Psoas muscle (tissue), 8 donors: ENCODE data around the gene TAP1. TPM values are rescaled to one million over a fixed set of nuclear protein-coding genes. Genes with fewer than 3 reads are reported as not detected.

Experiments
- ATAC-seq, 4 donors: fragments of 200-7000 bp; cut with Tn5 transposase; one replicate each; pipeline ENCODE4 v1.9.1; 2020; ENCODE audit warnings: moderate library complexity in 3 of 4, mild to moderate bottlenecking in 2 of 4
- DNase-seq, 2 donors: peaks; one replicate each; pipeline ENCODE4 v3.0.0-alpha.2; 2020
- H3K27ac ChIP-seq: fragments of 200-600 bp; one replicate; pipeline ENCODE4 v1.8.0; 2022
- H3K27me3 ChIP-seq, 3 donors: fragments of 200-600 bp in 1 of 3; one replicate each; pipeline versions ENCODE4 v1.6.1 to v1.8.0; 2013 to 2022; ENCODE audit warnings: low read length in 2 of 3, mild to moderate bottlenecking in 2 of 3, moderate library complexity in 1 of 3; ENCODE audit not compliant: insufficient read depth in 3 of 3
- H3K36me3 ChIP-seq, 2 donors: fragments of 200-600 bp in 1 of 2; one replicate each; pipeline versions ENCODE4 v1.6.1 to v1.8.0; 2013 to 2022; ENCODE audit warnings: low read depth in 1 of 2, mild to moderate bottlenecking in 1 of 2, moderate library complexity in 1 of 2; ENCODE audit not compliant: insufficient read depth in 1 of 2
- H3K4me1 ChIP-seq: fragments of 200-600 bp; one replicate; pipeline ENCODE4 v1.8.0; 2022
- H3K4me3 ChIP-seq: fragments of 200-600 bp; one replicate; pipeline ENCODE4 v1.8.0; 2022; ENCODE audit warnings: mild to moderate bottlenecking
- H3K9me3 ChIP-seq: fragments of 200-600 bp; one replicate; pipeline ENCODE4 v1.8.0; 2022
- CTCF ChIP-seq: fragments of 200-600 bp; IDR thresholded peaks from one replicate; pipeline ENCODE4 v1.8.0; 2022; ENCODE audit warnings: antibody characterized with exemption
- WGBS, 3 donors: extraction: QIAGEN DNeasy Blood & Tissue Kit; methylation state at CpG; one replicate each; pipeline versions ENCODE4 v1.1.6 to v1.1.7; 2013; 5-methylcytosine and 5-hydroxymethylcytosine counted together
- intact Hi-C, 2 donors: fragments of 100-400 bp; cut with DNase I; formaldehyde crosslinking; loops; one replicate each; pipeline versions ENCODE4 v1.11.0 to v1.14.2; 2022
- polyA plus RNA-seq, 3 donors: library from polyadenylated mRNA; stranded (reverse); fragments of 200-250 nt; gene quantifications; one replicate each; pipeline ENCODE4 v1.2.3, GENCODE V29; 2013
- total RNA-seq, 4 donors: library from RNA; stranded (reverse); fragmentation: NEBNext Ultra II Directional in 2 of 4; extraction: Animal tissue kit (Norgen Biotek cat#: 25700) in 2 of 4; gene quantifications; one replicate each; pipeline versions ENCODE4 v1.2.1 to v1.2.4, GENCODE V29; 2021 to 2023
- donor health status: healthy with polysubstance abuse.
- donor health status: DM: no; HTN: no; CAD: no; lungs with moderate emphysema.
- donor health status: Bipolar disorder and iron deficiency.
- donor health status: healthy.
- donor health status: DM: yes; HTN: yes; CAD: no.
- donor health status: DM: no; HTN: no; CAD: no.
- donor health status: DM: no; HTN: no; CAD: no.
- donor health status: DM: yes; HTN: yes; CAD: no.

TAP1 gene
- total and polyA plus RNA-seq, 7 donors: 14.1 to 23.5 (median 17.7) TPM

GRCh38 chr6:32816746-32817204 is 36.7 kb downstream of the TAP1 start, which contains the start of gene HLA-DOB:
Gene HLA-DOB (minus strand): TSS chr6:32817002. CDS start chr6:32816951, 51 bp downstream.
- ATAC-seq (peak in 3 of 4 donors; percentile 34 to 56 (median 50)), DNase-seq (no peak)
- no peaks in the 10 kb centered on the region for H3K36me3 ChIP-seq
- H3K4me1 ChIP-seq: peaks cover 3% of the 10 kb centered on the region
- TF ChIP-seq CTCF: no peak
- intact Hi-C loops: no loop called here
- no peak within 1 kb of the TSS for H3K27ac ChIP-seq
- no peaks in the 10 kb centered on the region for H3K27me3 ChIP-seq
- H3K9me3 ChIP-seq: no peaks in the 10 kb centered on the region
- 37 to 49% (median 44%) methylated on average over 3 of the region's 3 CpGs for WGBS, 3 donors
- no peak within 1 kb of the TSS for H3K4me3 ChIP-seq

- intact Hi-C loops: no loop called here
- H3K9me3 ChIP-seq: no peaks in the 10 kb centered on the region
- H3K27ac ChIP-seq: no peak overlapping the region
- WGBS, 3 donors: 72 to 88% (median 81%) methylated on average over 2 of the region's 2 CpGs
- H3K27me3 ChIP-seq: no peaks in the 10 kb centered on the region
- ATAC-seq (no peak), DNase-seq (no peak)
- no peaks in the 10 kb centered on the region for H3K36me3 ChIP-seq
- H3K4me1 ChIP-seq: peaks cover 3% of the 10 kb centered on the region
- no peak overlapping the region for H3K4me3 ChIP-seq
- TF ChIP-seq CTCF: no peak
Observed at GRCh38 chr6:32815996-32816395, 37.5 kb downstream of the TAP1 start.

GRCh38 chr6:32815115-32815514 is 38.4 kb downstream of the TAP1 start:
- Histone ChIP-seq H3K36me3 (no peaks in the 10 kb centered on the region), H3K9me3 (no peaks in the 10 kb centered on the region), H3K4me3 (peak overlapping the region; percentile 4), H3K27ac (no peak overlapping the region), H3K27me3 (no peaks in the 10 kb centered on the region), H3K4me1 (peaks cover 3% of the 10 kb centered on the region)
- intact Hi-C loops: no loop called here
- ATAC-seq: no peak
- no peak for DNase-seq
- 68 to 74% (median 74%) methylated on average over 5 of the region's 5 CpGs for WGBS, 3 donors
- TF ChIP-seq CTCF: no peak

GRCh38 chr6:32814145-32814544 is 39.4 kb downstream of the TAP1 start:
- ATAC-seq: no peak
- H3K4me1 ChIP-seq: no peaks in the 10 kb centered on the region
- intact Hi-C loops: no loop called here
- no peak for DNase-seq
- H3K4me3 ChIP-seq: no peak overlapping the region
- no peaks in the 10 kb centered on the region for H3K36me3 ChIP-seq
- H3K9me3 ChIP-seq: no peaks in the 10 kb centered on the region
- H3K27ac ChIP-seq: no peak overlapping the region
- WGBS, 3 donors: 67 to 97% (median 92%) methylated on average over 2 of the region's 2 CpGs
- peaks cover 0 to under 1% (median 0%) of the 10 kb centered on the region in 3 donors for H3K27me3 ChIP-seq
- no peak for TF ChIP-seq CTCF

GRCh38 chr6:32809171-32809570 is 44.3 kb downstream of the TAP1 start:
- no peaks in the 10 kb centered on the region for H3K4me1 ChIP-seq
- no peak for TF ChIP-seq CTCF
- DNase-seq (no peak), ATAC-seq (no peak)
- peaks cover 0 to 20% (median 2%) of the 10 kb centered on the region in 3 donors for H3K27me3 ChIP-seq
- H3K9me3 ChIP-seq: no peaks in the 10 kb centered on the region
- intact Hi-C loops: no loop called here
- H3K4me3 ChIP-seq: no peak overlapping the region
- H3K27ac ChIP-seq: no peak overlapping the region
- no peaks in the 10 kb centered on the region for H3K36me3 ChIP-seq
- WGBS, 3 donors: 0 to 41% (median 37%) methylated on average over 1 of the region's 1 CpG
